Measurements from ENCODE around the gene TAS2R43. TPM values are rescaled to one million over a fixed set of nuclear protein-coding genes. Genes with fewer than 3 reads are reported as not detected.

The TAS2R43 gene
- total and polyA plus RNA-seq, 4 donors, result 1.0 to 15.1 TPM; not detected in 2

Small RNA genes within 50 kb of the gene (small RNA-seq; reads per million reads assigned to genes)
- not detected for gene AC018630.1 (ENCODE audit: low replicate concordance)

Other genes starting within 250 kb of the TAS2R43 start
- 1 to 10 TPM; 2.2 to 7.3 TPM for gene PRR4, start 242.8 kb downstream of the TAS2R43 start, total RNA-seq
- 1 to 10 TPM; 3.4 to 3.6 TPM for gene PRR4, start 242.8 kb downstream of the TAS2R43 start, polyA plus RNA-seq
- 10 to 100 TPM; 23.1 to 92.5 TPM for gene PRH1, start 208.1 kb downstream of the TAS2R43 start, total RNA-seq
- gene PRH1, start 208.1 kb downstream of the TAS2R43 start, polyA plus RNA-seq, result 1 to 10 TPM; 1.9 to 3.1 TPM
- 10 to 100 TPM in 1 of 2 donors, 1 to 10 TPM in 1; 1.7 to 13.5 TPM for gene TAS2R13, start 182.8 kb downstream of the TAS2R43 start, total RNA-seq
- gene TAS2R13, start 182.8 kb downstream of the TAS2R43 start, polyA plus RNA-seq, result not detected
- gene PRH2, start 163.1 kb downstream of the TAS2R43 start, total RNA-seq, result not detected
- under 1 TPM; 0.30 to 0.31 TPM for gene PRH2, start 163.1 kb downstream of the TAS2R43 start, polyA plus RNA-seq
- gene TAS2R14, start 153.1 kb downstream of the TAS2R43 start, total RNA-seq, result 10 to 100 TPM in 1 of 2 donors, 1 to 10 TPM in 1; 3.0 to 13.5 TPM
- gene TAS2R14, start 153.1 kb downstream of the TAS2R43 start, polyA plus RNA-seq, result 1 to 10 TPM in 1 of 2 donors, under 1 TPM in 1; 0.48 to 1.0 TPM
- gene TAS2R50, start 105.4 kb downstream of the TAS2R43 start, total RNA-seq, result 10 to 100 TPM in 1 of 2 donors, 1 to 10 TPM in 1; 1.8 to 11.1 TPM
- gene TAS2R50, start 105.4 kb downstream of the TAS2R43 start, polyA plus RNA-seq, result under 1 TPM in 1 of 2 donors, not detected in 1; 0.03 TPM
- 10 to 100 TPM in 1 of 2 donors, 1 to 10 TPM in 1; 1.7 to 21.2 TPM for gene TAS2R20, start 94.0 kb downstream of the TAS2R43 start, total RNA-seq
- gene TAS2R20, start 94.0 kb downstream of the TAS2R43 start, polyA plus RNA-seq, result under 1 TPM; 0.08 to 0.16 TPM
- gene TAS2R19, start 69.7 kb downstream of the TAS2R43 start, total RNA-seq, result 10 to 100 TPM in 1 of 2 donors, 1 to 10 TPM in 1; 3.2 to 25.0 TPM
- gene TAS2R19, start 69.7 kb downstream of the TAS2R43 start, polyA plus RNA-seq, result under 1 TPM; 0.13 to 0.14 TPM
- 10 to 100 TPM in 1 of 2 donors, 1 to 10 TPM in 1; 3.2 to 20.1 TPM for gene TAS2R31, start 60.9 kb downstream of the TAS2R43 start, total RNA-seq
- gene TAS2R31, start 60.9 kb downstream of the TAS2R43 start, polyA plus RNA-seq, result under 1 TPM; 0.14 to 0.26 TPM
- gene TAS2R46, start 30.0 kb downstream of the TAS2R43 start, total RNA-seq, result 10 to 100 TPM in 1 of 2 donors, 1 to 10 TPM in 1; 1.6 to 11.2 TPM
- gene TAS2R46, start 30.0 kb downstream of the TAS2R43 start, polyA plus RNA-seq, result not detected
- gene TAS2R30, start 42.3 kb upstream of the TAS2R43 start, total RNA-seq, result 10 to 100 TPM in 1 of 2 donors, 1 to 10 TPM in 1; 3.5 to 40.4 TPM
- under 1 TPM in 1 of 2 donors, not detected in 1; 0.12 TPM for gene TAS2R30, start 42.3 kb upstream of the TAS2R43 start, polyA plus RNA-seq
- 10 to 100 TPM in 1 of 2 donors, 1 to 10 TPM in 1; 8.2 to 10.5 TPM for gene SMIM10L1, start 78.9 kb upstream of the TAS2R43 start, total RNA-seq
- gene SMIM10L1, start 78.9 kb upstream of the TAS2R43 start, polyA plus RNA-seq, result 10 to 100 TPM in 1 of 2 donors, 1 to 10 TPM in 1; 6.1 to 10.6 TPM
- gene TAS2R42, start 94.6 kb upstream of the TAS2R43 start, total RNA-seq, result not detected
- not detected for gene TAS2R42, start 94.6 kb upstream of the TAS2R43 start, polyA plus RNA-seq
- gene PRB3, start 177.4 kb upstream of the TAS2R43 start, total RNA-seq, result under 1 TPM in 1 of 2 donors, not detected in 1; 0.49 TPM
- gene PRB3, start 177.4 kb upstream of the TAS2R43 start, polyA plus RNA-seq, result under 1 TPM in 1 of 2 donors, not detected in 1; 0.02 TPM
- gene PRB4, start 218.1 kb upstream of the TAS2R43 start, total RNA-seq, result not detected
- gene PRB4, start 218.1 kb upstream of the TAS2R43 start, polyA plus RNA-seq, result under 1 TPM in 1 of 2 donors, not detected in 1; 0.16 TPM